DMS114 treated with DMSO at 0.1 percent for 48 hours (cell line): ENCODE measurements around the gene SLC9A3.
"Not testable (repeated sequence)": the region's sequence is repeated elsewhere in the genome, so short reads cannot be mapped to it uniquely, and the experiment has no call there.

Experiments used
- DNase-seq: peaks from one replicate; lab custom pipeline; 2025; ENCODE audit not compliant: unreplicated experiment; lab: John Stamatoyannopoulos, UW

SLC9A3 gene

GRCh38 chr5:524234-524972 is at the start of gene SLC9A3:
SLC9A3 (minus strand) TSS chr5:524449.
- DNase-seq: no peak

GRCh38 chr5:573976-574375 is 49.7 kb upstream of the SLC9A3 start:
- no peak for DNase-seq

- DNase-seq: no peak
Observed at GRCh38 chr5:573206-573605, 49.0 kb upstream of the SLC9A3 start.

GRCh38 chr5:572398-573019 is 48.3 kb upstream of the SLC9A3 start:
- DNase-seq: no peak

GRCh38 chr5:571791-572190 is 47.5 kb upstream of the SLC9A3 start:
- DNase-seq: no peak

GRCh38 chr5:570886-571285 is 46.6 kb upstream of the SLC9A3 start:
- DNase-seq: no peak

GRCh38 chr5:570446-570845 is 46.2 kb upstream of the SLC9A3 start:
- DNase-seq: no peak

GRCh38 chr5:569868-570361 is 45.7 kb upstream of the SLC9A3 start:
- DNase-seq: no peak

- no peak for DNase-seq
Observed at GRCh38 chr5:569358-569867, 45.2 kb upstream of the SLC9A3 start.

- DNase-seq: no peak
Observed at GRCh38 chr5:568809-569208, 44.6 kb upstream of the SLC9A3 start.

- DNase-seq: no peak
Observed at GRCh38 chr5:568061-568781, 44.0 kb upstream of the SLC9A3 start.

- DNase-seq: no peak
Observed at GRCh38 chr5:567664-568060, 43.4 kb upstream of the SLC9A3 start.

GRCh38 chr5:566636-567309 is 42.5 kb upstream of the SLC9A3 start:
- no peak for DNase-seq

GRCh38 chr5:565782-566440 is 41.7 kb upstream of the SLC9A3 start:
- DNase-seq: no peak

- DNase-seq: no peak
Observed at GRCh38 chr5:561408-561807, 37.2 kb upstream of the SLC9A3 start.

GRCh38 chr5:560792-561166 is 36.5 kb upstream of the SLC9A3 start:
- no peak for DNase-seq

GRCh38 chr5:558871-559503 is 34.7 kb upstream of the SLC9A3 start:
- no peak for DNase-seq

- no peak for DNase-seq
Observed at GRCh38 chr5:558326-558725, 34.1 kb upstream of the SLC9A3 start.

GRCh38 chr5:557917-558316 is 33.7 kb upstream of the SLC9A3 start:
- not testable (repeated sequence) for DNase-seq

- no peak for DNase-seq
Observed at GRCh38 chr5:556909-557441, 32.7 kb upstream of the SLC9A3 start.
